HG03066 (cell line): ENCODE data around the gene OR5V1.
"Not testable (repeated sequence)": the region's sequence is repeated elsewhere in the genome, so short reads cannot be mapped to it uniquely, and the experiment has no call there.

Source experiments
- ATAC-seq: cut with Tn5 transposase; IDR thresholded peaks from one replicate; pipeline ENCODE4 v1.9.1; 2021; ENCODE audit warnings: low read depth; ENCODE audit not compliant: unreplicated experiment

The OR5V1 gene

GRCh38 chr6:29368765-29369164 is at the start of gene OR5V1:
Gene OR5V1, minus strand, starts transcription at chr6:29368865. Its CDS starts 12,670 bp downstream, at chr6:29356195.
- ATAC-seq: no peak

- no peak for ATAC-seq
Observed at GRCh38 chr6:29414588-29414987, 45.9 kb upstream of the OR5V1 start, which contains the start of gene OR12D1. Gene OR12D1, plus strand, starts transcription at chr6:29414928.

- ATAC-seq: no peak
Observed at GRCh38 chr6:29403801-29404200, 35.1 kb upstream of the OR5V1 start.

- no peak for ATAC-seq
Observed at GRCh38 chr6:29399525-29399924, 30.9 kb upstream of the OR5V1 start.

- no peak for ATAC-seq
Observed at GRCh38 chr6:29395331-29395730, 26.7 kb upstream of the OR5V1 start, which contains the start of gene OR12D2. Gene OR12D2, plus strand, starts transcription at chr6:29395631. Its CDS starts 1,069 bp downstream, at chr6:29396700.

- ATAC-seq: no peak
Observed at GRCh38 chr6:29388533-29388932, 19.9 kb upstream of the OR5V1 start.

- no peak for ATAC-seq
Observed at GRCh38 chr6:29376003-29376402, 7.3 kb upstream of the OR5V1 start.

GRCh38 chr6:29375191-29375590 is 6.5 kb upstream of the OR5V1 start, which contains the start of gene OR12D3:
Gene OR12D3, minus strand, starts transcription at chr6:29375291. Its CDS starts 4 bp downstream, at chr6:29375287.
- no peak for ATAC-seq

GRCh38 chr6:29355603-29356002 is 13.1 kb downstream of the OR5V1 start:
- ATAC-seq: no peak

GRCh38 chr6:29354980-29355379 is 13.7 kb downstream of the OR5V1 start:
- ATAC-seq: no peak

GRCh38 chr6:29349348-29349747 is 19.3 kb downstream of the OR5V1 start:
- ATAC-seq: not testable (repeated sequence)

GRCh38 chr6:29345380-29345779 is 23.3 kb downstream of the OR5V1 start:
- no peak for ATAC-seq

- no peak for ATAC-seq
Observed at GRCh38 chr6:29336269-29336668, 32.4 kb downstream of the OR5V1 start.

GRCh38 chr6:29332676-29333075 is 36.0 kb downstream of the OR5V1 start:
- ATAC-seq: no peak

- no peak for ATAC-seq
Observed at GRCh38 chr6:29325777-29326176, 42.9 kb downstream of the OR5V1 start.

GRCh38 chr6:29323332-29323731 is 45.3 kb downstream of the OR5V1 start:
- not testable (repeated sequence) for ATAC-seq

- ATAC-seq: no peak
Observed at GRCh38 chr6:29319931-29320330, 48.7 kb downstream of the OR5V1 start.
